ENCODE results near the gene LUC7L3. TPM values are rescaled to one million over a fixed set of nuclear protein-coding genes. Genes with fewer than 3 reads are reported as not detected.
A peak's percentile ranks its signal among the peaks of the same experiment; 100 is the strongest.
"Not testable (repeated sequence)": the region's sequence is repeated elsewhere in the genome, so short reads cannot be mapped to it uniquely, and the experiment has no call there.

Gene LUC7L3
- total RNA-seq, 1 donor: 72.9 TPM

DNA sequence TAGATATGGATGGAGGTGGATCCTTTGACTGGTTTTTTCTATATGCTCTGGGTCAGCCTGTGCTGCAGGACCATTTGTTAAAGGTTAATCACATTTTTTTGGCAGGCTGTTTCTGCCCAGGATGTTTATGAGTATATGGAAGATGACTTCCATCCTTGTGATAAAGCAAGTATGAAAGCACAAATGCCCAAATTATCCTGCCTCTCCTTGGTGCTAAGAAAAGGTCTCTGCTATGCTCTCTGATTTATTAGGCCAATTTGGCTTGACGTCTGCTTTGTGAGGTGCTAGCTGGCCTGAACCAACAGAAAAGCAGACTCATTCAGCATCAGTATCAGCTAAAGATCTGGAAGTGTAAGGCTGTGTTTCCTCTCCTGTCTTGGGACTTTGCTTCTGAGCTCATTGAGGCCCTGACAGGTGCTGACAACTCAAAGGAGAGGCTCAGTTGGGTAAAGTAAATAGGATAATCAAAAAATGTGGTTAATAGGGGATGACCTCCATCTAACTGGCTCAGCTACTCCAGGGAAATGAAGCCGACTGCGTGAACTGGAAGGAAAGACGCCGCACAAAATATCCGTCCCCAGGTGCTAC is 26.9 kb upstream of the LUC7L3 start:
- Histone ChIP-seq H3K27me3 (ENCODE audit: insufficient read depth, low read length) (no peaks in the 10 kb centered on the region), H3K4me1 (ENCODE audit: insufficient read depth, low read length) (no peaks in the 10 kb centered on the region), H3K4me3 (ENCODE audit: low read length) (no peak overlapping the region), H3K9me3 (ENCODE audit: low read depth, low read length) (no peaks in the 10 kb centered on the region)

DNA sequence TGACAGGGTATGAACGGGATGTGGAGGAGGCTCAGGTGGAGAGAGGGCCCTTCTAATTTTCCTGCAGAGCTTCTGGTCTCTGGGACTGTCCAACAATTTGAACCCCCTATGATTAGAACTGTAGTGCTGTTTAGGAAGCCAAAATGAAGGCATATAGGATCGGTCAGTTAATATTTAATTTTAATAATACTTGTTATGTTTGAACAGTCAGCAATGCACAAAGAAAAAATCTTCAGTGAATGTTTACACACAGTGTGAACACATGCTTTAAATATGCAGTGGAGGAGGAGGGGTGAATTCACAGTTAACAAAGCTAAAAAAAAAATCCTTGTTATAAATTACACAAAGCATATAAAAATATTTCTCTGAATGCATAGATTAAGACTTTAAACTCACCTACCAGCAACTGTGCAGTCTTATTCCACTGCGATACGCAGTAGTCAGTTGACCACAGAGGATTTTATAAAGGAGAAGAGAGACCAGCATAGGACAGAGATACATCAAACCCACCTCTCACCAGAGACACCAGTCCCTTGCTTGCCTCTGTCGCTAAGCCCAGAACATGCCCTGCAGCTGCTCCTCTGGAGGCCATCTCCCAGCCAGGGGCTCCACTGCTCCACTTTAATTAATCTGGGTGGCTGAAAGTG is 26.2 kb upstream of the LUC7L3 start:
- H3K27me3 ChIP-seq (ENCODE audit: insufficient read depth, low read length): no peaks in the 10 kb centered on the region
- no peaks in the 10 kb centered on the region for H3K9me3 ChIP-seq (ENCODE audit: low read depth, low read length)
- no peak overlapping the region for H3K4me3 ChIP-seq (ENCODE audit: low read length)
- no peaks in the 10 kb centered on the region for H3K4me1 ChIP-seq (ENCODE audit: insufficient read depth, low read length)

DNA sequence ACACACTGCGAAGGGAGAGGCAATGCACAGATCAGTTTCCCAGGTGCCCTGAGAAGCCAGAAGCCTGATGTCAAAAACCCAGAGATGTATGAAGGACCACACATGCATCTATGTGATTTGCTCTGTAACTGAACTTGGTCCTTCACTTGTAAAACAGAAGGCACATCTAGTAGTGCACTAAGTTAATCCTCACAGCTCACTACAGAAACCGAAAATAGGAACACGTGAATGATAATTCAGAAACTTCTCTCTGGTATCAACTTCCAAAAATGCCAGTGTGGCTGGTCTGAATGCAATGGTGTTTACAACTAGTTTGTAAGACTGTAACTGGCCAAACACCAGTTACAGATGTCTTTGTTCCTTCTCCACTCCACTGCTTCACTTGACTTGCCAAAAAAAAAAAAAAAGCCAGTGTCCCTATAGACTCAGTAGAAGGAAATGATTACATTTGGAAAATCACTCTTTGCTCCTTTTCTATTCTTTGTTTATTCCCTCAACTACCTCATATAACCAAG is 23.0 kb upstream of the LUC7L3 start:
- Histone ChIP-seq H3K9me3 (ENCODE audit: low read depth, low read length) (no peaks in the 10 kb centered on the region), H3K4me3 (ENCODE audit: low read length) (no peak overlapping the region), H3K27me3 (ENCODE audit: insufficient read depth, low read length) (no peaks in the 10 kb centered on the region), H3K4me1 (ENCODE audit: insufficient read depth, low read length) (no peaks in the 10 kb centered on the region)

DNA sequence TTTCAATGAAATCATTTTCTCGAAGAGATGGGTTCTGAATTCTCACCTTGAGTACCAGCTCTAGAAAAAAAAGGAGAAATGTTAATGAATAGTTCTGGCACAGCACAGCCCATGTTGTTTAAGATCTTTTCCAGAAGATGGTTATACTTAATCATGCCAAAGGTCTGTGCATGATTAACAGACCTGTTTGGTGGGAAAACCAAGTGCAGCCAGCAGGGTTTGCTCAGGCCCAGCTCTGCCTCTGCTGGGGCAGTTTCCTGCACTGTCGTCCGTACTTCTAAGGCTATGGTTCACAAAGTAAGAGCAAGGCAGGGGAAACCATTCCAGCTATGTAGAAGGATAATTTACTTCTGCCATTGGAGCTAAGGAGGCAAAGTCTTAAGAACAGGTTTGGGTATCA is 22.3 kb upstream of the LUC7L3 start:
- H3K9me3 ChIP-seq (ENCODE audit: low read depth, low read length): no peaks in the 10 kb centered on the region
- no peaks in the 10 kb centered on the region for H3K27me3 ChIP-seq (ENCODE audit: insufficient read depth, low read length)
- no peak overlapping the region for H3K4me3 ChIP-seq (ENCODE audit: low read length)
- H3K4me1 ChIP-seq (ENCODE audit: insufficient read depth, low read length): no peaks in the 10 kb centered on the region

DNA sequence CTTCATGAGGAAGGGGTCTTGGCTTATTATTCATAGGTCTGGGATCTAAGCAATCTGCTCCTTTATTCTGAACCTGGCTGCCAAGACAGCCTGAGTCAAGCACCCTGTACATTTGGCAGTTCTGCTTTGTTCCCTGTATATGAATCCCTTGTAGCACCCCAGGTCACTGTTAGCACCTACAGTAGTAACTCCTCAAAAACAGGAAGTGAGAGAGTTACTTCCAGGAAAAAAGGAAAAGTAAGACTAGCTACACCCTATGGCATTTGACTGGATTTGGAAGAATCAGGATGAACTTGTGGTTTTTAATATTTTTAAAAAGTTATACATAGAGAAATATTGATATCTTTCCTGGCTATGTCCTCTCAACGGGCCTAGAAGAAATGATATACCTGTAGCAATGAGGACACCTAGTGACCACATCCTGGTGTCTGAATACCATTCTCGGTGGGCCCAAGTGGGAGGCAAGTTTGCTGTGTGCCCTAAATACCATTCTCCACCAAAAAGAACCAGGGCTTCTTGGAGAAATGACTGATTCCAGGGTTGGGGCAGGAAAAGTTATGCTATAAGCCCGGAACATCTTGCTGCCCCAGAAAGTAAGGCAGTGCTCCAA is 21.6 kb upstream of the LUC7L3 start:
- H3K27me3 ChIP-seq (ENCODE audit: insufficient read depth, low read length): no peaks in the 10 kb centered on the region
- peaks cover 4% of the 10 kb centered on the region for H3K4me1 ChIP-seq (ENCODE audit: insufficient read depth, low read length)
- no peak overlapping the region for H3K4me3 ChIP-seq (ENCODE audit: low read length)
- no peaks in the 10 kb centered on the region for H3K9me3 ChIP-seq (ENCODE audit: low read depth, low read length)

DNA sequence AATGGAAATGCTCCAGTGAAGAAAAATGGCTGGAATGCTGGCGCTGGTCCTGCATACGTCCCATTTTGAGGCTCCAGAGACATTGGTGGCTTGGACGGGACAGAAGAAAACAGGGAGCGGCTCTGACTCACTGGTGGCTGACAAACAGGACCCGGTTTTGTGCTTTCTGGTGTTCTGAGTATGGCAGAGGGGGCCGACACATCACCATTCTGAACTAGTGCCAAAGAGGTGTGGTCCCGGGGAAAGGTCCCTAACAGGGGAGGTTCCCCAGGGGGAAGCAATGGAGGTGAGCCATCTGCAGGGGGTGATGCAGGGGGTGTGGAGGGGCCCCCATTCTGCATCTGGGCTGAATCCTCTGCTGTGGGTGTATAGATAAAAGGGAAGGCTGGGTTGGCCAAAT is 20.0 kb upstream of the LUC7L3 start:
- Histone ChIP-seq H3K4me1 (ENCODE audit: insufficient read depth, low read length) (peaks cover 4% of the 10 kb centered on the region), H3K4me3 (ENCODE audit: low read length) (no peak overlapping the region), H3K27me3 (ENCODE audit: insufficient read depth, low read length) (no peaks in the 10 kb centered on the region), H3K9me3 (ENCODE audit: low read depth, low read length) (no peaks in the 10 kb centered on the region)

DNA sequence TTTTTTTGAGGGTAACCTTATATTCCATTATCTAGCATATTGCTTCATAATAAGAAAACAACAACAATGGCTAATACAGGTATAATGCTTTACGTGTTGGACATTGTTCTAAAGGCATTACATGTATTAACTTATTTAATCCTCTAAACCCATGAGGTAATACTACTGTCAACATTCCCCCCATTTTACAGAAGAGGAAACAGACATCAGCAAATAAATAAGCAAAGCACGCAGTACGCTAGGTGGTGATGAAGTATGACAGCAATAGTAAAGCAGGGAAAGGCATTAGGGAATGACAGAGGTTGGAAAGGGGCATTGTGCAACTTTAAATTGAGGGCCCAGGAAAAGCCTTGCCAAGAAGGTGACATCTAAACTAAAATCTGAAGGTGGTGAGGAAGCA is 16.2 kb upstream of the LUC7L3 start:
- Histone ChIP-seq H3K9me3 (ENCODE audit: low read depth, low read length) (no peaks in the 10 kb centered on the region), H3K27me3 (ENCODE audit: insufficient read depth, low read length) (no peaks in the 10 kb centered on the region), H3K4me1 (ENCODE audit: insufficient read depth, low read length) (peaks cover 24% of the 10 kb centered on the region), H3K4me3 (ENCODE audit: low read length) (no peak overlapping the region)

DNA sequence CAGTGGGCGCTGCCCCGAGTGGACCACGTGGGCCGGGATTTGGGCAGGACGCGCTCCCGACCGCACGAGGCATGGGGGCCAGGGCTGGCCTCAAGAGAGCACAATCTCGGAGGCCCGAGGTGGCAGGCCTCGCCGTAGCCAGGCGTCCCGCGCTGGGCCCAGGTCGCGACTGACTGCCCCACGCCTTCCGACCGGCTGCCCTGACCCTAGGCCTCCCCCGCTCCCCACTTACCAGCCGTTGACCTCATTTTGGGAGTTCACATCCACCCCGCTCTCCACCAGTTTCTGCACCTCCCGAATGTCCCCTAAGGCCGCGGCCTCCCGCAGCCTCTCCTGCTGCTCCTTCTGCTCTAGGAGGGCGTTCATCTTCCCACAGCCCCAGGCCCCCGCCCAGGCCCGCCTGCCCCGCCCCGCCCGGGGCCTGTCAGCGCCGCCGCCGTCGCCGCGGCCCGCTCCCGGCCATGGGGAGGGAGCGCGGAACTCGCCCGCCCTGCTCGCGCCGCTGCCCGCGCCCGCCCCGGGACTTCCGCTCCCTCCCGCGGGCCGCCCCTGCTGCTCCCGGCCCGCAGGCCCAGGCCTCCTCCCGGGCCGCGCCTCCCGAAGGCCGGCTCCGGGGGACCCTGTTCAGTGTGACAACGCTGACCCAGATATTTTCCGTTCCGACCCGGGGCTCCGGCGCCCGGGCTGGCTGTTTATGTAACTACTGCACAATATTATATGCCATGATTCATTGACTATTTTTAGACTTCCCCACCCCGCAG is 11.9 kb upstream of the LUC7L3 start, which contains the start of gene ANKRD40:
TSS of gene ANKRD40 (minus strand) at position 626 of the 761 bp plus-strand sequence. CDS start at position 366, 260 bp downstream.
- Histone ChIP-seq H3K4me1 (ENCODE audit: insufficient read depth, low read length) (peaks cover 39% of the 10 kb centered on the region), H3K4me3 (ENCODE audit: low read length) (peak within 1 kb of the TSS; percentile 61), H3K9me3 (ENCODE audit: low read depth, low read length) (no peaks in the 10 kb centered on the region), H3K27me3 (ENCODE audit: insufficient read depth, low read length) (no peaks in the 10 kb centered on the region)

DNA sequence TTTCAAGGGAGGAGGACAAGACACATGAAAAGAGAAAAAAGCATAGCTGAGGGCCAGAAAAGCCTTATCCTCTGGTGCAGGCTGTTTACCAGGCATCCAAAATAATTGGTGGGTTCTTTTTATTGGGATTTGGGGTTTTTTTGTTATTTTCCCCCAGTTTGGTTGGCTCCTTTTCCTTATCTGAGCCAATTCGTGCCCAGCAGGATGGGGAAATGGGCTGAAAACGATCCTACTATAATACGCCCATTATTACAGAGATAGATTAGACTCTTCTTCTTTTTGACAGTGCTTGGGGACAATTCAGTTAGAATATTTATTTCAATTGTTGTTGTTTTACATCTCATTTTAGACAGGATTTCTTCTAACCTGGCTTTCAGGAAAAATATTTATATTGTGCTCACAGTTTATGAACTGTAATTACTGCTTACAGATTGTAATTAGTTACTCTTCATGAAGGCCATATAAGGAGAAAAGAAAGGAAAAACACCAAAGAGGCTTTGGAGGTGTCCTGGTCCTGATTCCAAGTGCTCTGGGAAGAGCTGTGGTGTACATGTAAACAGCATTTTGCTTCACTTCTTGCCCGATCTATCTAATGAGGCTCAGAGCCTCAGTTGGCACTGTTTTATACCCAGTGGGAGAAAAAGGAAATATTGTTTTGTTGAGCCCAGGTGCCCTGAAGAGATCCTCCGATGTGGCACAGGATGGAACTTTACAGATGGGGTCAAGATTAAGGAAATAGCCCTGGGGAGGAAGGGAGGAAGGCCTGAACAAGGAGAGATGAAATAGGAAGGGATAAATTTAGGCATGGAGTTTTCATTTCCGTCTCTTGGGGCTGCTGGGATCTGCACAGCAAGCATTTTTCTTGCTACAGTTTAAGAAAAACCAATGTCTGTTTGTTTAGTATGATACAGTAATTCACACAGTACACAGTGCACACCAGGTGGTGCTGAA is 11.1 kb upstream of the LUC7L3 start:
- Histone ChIP-seq H3K4me1 (ENCODE audit: insufficient read depth, low read length) (peaks cover 36% of the 10 kb centered on the region), H3K27me3 (ENCODE audit: insufficient read depth, low read length) (no peaks in the 10 kb centered on the region), H3K4me3 (ENCODE audit: low read length) (peak overlapping the region; percentile 61), H3K9me3 (ENCODE audit: low read depth, low read length) (no peaks in the 10 kb centered on the region)

DNA sequence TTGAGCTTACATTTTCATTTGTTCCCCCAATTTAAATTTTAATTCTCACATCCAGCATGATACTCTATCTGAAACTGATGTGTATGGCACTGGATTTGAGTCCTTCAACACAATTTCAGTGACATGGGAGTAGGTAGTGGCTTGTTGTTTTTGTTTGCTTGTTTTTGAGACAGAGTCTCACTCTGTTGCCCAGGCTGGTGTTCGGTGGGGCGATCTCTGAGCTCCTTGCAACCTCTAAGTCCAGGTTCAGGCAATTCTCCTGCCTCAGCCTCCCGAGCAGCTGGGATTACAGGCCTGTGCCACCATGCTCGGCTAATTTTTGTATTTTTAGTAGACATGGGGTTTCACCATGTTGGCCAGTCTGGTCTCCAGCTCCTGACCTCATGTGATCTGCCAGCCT is 10.3 kb upstream of the LUC7L3 start:
- H3K9me3 ChIP-seq (ENCODE audit: low read depth, low read length); H3K27me3 ChIP-seq (ENCODE audit: insufficient read depth, low read length); H3K4me3 ChIP-seq (ENCODE audit: low read length): not testable (repeated sequence)
- peaks cover 36% of the 10 kb centered on the region for H3K4me1 ChIP-seq (ENCODE audit: insufficient read depth, low read length)

DNA sequence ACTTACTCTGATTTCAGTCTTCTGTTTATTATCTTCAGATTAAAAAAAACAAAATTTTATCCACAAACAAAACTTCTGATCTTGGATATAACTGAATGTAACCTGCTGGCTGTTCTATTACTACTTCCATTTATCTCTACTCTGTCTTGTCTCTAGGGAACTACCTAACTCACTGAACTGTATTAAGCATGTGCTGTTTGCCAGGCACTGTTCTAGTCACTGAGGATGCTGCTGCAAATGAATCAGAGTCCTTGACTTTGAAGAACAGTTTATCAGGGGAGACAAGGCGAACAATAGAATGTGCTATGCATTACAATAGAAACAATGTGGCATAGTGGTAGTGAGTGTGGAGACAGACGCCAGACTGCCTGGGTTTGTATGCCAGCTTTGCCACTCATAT is 9.4 kb upstream of the LUC7L3 start:
- Histone ChIP-seq H3K9me3 (ENCODE audit: low read depth, low read length) (no peaks in the 10 kb centered on the region), H3K27me3 (ENCODE audit: insufficient read depth, low read length) (no peaks in the 10 kb centered on the region), H3K4me3 (ENCODE audit: low read length) (no peak overlapping the region), H3K4me1 (ENCODE audit: insufficient read depth, low read length) (peaks cover 36% of the 10 kb centered on the region)

DNA sequence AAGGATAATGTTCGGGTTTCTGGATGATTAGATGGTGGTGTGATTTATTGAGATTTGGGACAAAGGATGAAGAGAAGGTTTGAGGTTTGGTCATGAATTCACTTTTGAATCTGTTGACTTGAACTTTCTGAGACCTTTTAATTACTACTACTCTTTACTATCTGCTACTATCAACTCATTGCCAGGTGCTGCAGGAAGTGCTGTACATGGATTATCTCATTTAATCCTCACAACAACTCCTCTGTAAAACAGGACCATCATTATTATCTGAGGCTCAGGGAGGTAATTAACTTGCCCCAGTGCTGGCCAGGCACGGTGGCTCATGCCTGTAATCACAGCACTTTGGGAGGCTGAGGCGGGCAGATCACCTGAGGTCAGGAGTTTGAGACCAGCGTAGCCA is 8.8 kb upstream of the LUC7L3 start:
- peaks cover 38% of the 10 kb centered on the region for H3K4me1 ChIP-seq (ENCODE audit: insufficient read depth, low read length)
- H3K9me3 ChIP-seq (ENCODE audit: low read depth, low read length): no peaks in the 10 kb centered on the region
- H3K4me3 ChIP-seq (ENCODE audit: low read length): no peak overlapping the region
- no peaks in the 10 kb centered on the region for H3K27me3 ChIP-seq (ENCODE audit: insufficient read depth, low read length)

DNA sequence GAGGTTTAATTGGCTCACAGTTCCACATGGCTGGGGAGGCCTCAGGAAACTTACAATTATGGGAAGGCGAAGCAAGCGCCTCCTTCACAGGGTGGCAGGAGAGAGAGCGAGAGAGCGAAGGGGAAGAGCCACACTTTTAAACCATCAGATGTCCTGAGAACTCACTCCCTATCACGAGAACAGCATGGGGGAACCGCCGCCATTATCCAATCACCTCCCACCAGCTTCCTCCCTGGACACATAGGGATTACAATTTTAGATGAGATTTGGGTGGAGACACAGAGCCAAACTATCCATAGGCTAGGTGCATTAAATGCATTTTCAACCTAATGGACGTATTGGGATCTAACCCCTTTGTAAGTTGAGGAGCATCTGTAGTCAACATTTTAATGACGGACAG is 6.8 kb upstream of the LUC7L3 start:
- peaks cover 42% of the 10 kb centered on the region for H3K4me1 ChIP-seq (ENCODE audit: insufficient read depth, low read length)
- H3K4me3 ChIP-seq (ENCODE audit: low read length): no peak overlapping the region

DNA sequence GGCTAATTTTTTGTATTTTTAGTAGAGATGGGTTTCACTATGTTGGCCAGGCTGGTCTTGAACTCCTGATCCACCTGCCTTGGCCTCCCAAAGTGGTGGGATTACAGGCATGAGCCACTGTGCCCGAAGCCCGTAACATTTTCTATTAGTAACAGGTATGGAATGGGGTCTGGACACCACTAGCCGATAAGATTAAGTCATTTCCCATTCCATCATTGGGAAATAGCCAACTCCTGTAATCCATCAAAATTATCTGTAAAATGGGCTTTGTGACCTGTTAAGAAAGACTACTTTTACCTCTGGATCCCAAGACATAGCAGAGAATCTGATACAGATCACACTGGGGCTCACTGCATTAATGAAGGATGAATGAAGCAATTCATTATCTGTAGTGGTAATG is 3.9 kb upstream of the LUC7L3 start:
- H3K4me1 ChIP-seq (ENCODE audit: insufficient read depth, low read length): peaks cover 30% of the 10 kb centered on the region

More for the DNA sequence above, 6.8 kb upstream of the LUC7L3 start:
- H3K27me3 ChIP-seq (ENCODE audit: insufficient read depth, low read length): no peaks in the 10 kb centered on the region
- H3K9me3 ChIP-seq (ENCODE audit: low read depth, low read length): no peaks in the 10 kb centered on the region

More for the DNA sequence above, 3.9 kb upstream of the LUC7L3 start:
- no peaks in the 10 kb centered on the region for H3K9me3 ChIP-seq (ENCODE audit: low read depth, low read length)
- no peak overlapping the region for H3K4me3 ChIP-seq (ENCODE audit: low read length)
- H3K27me3 ChIP-seq (ENCODE audit: insufficient read depth, low read length): no peaks in the 10 kb centered on the region
